Measurements from ENCODE around the gene CD151. TPM values are rescaled to one million over a fixed set of nuclear protein-coding genes. Genes with fewer than 3 reads are reported as not detected.

Gene CD151
- total and polyA plus RNA-seq, 2 experiments from 2014 or later = 62.9 to 109 TPM

- H2AFZ ChIP-seq = no peak overlapping the region
- no peak overlapping the region for H3K4me3 ChIP-seq
- peaks cover 31% of the 10 kb centered on the region for H3K79me2 ChIP-seq (replicated peaks; ENCODE audit: insufficient read depth)
- Mint-ChIP-seq H3K4me3 (peak overlapping the region; percentile 94; the same call in 1 of the 3 replicates), H3K9me3 (peaks cover 5% of the 10 kb centered on the region; the same call in 1 of the 3 replicates), H3K36me3 (ENCODE audit: low read depth) (peaks cover 46% of the 10 kb centered on the region), H3K4me1 (peaks cover 18% of the 10 kb centered on the region; the same call in 2 of the 3 replicates), H3K27ac (no peak overlapping the region), H3K27me3 (ENCODE audit: insufficient read depth, low read depth, poor library complexity) (peaks cover 35% of the 10 kb centered on the region)
- no peak for TF ChIP-seq CTCF (conservative IDR thresholded peaks at IDR 0.05; ENCODE audit: low read depth in 2 of 2)
- TF ChIP-seq JUNB (IDR thresholded peaks at IDR 0.05; ENCODE audit: unreplicated experiment) = no peak
- TF ChIP-seq EZH2 (IDR thresholded peaks at IDR 0.05; ENCODE audit: low read depth, unreplicated experiment) = no peak
- TF ChIP-seq ETS1 (IDR thresholded peaks at IDR 0.05) = no peak
- no peak for TF ChIP-seq EZH2phosphoT487 (IDR thresholded peaks at IDR 0.05; ENCODE audit: unreplicated experiment)
- no peak for TF ChIP-seq POLR2AphosphoS5 (IDR thresholded peaks at IDR 0.05; ENCODE audit: low read depth)
- TF ChIP-seq ZNF331 (CRISPR knock-in tag; IDR thresholded peaks at IDR 0.05; ENCODE audit: low read depth) = no peak
- no peak for TF ChIP-seq CREB1 (CRISPR knock-in tag; IDR thresholded peaks at IDR 0.05; ENCODE audit: low read depth)
- no peak for TF ChIP-seq ZNF114 (CRISPR knock-in tag; IDR thresholded peaks at IDR 0.05)
- no peak for TF ChIP-seq ZNF462 (CRISPR knock-in tag; IDR thresholded peaks at IDR 0.05)
- no peak for TF ChIP-seq STAT1 (IDR thresholded peaks at IDR 0.05; ENCODE audit: unreplicated experiment)
- TF ChIP-seq REST (IDR thresholded peaks at IDR 0.05; ENCODE audit: unreplicated experiment) = no peak
- DNase-seq (ENCODE audit: low spot score) (no peak), ATAC-seq (no peak)
- peaks cover 20% of the 10 kb centered on the region for H4K20me1 ChIP-seq (replicated peaks; ENCODE audit: insufficient read depth)
- peaks cover 46% of the 10 kb centered on the region for H3F3A ChIP-seq (replicated peaks; ENCODE audit: low read depth)
- peak overlapping the region; percentile 94 for H3K27ac ChIP-seq (ENCODE audit: low read depth)
- no peaks in the 10 kb centered on the region for H3K27me3 ChIP-seq (ENCODE audit: insufficient read depth)
- H3K4me2 ChIP-seq = no peak overlapping the region
- H3K36me3 ChIP-seq (ENCODE audit: insufficient read depth) = peaks cover 22% of the 10 kb centered on the region
- H3K9me2 ChIP-seq (ENCODE audit: insufficient read depth) = no peaks in the 10 kb centered on the region
- peaks cover 13% of the 10 kb centered on the region for H3K4me1 ChIP-seq (ENCODE audit: insufficient read depth)
Observed at GRCh38 chr11:813072-813455, 19.7 kb upstream of the CD151 start.
